AG10803 (cell line): Measurements from ENCODE around the gene PCLO.

Experiments
- DNase-seq: peaks from one replicate; pipeline ENCODE4 v3.0.0; 2010; ENCODE audit warnings: low read depth
- H3K4me3 ChIP-seq: 2 replicates; pipeline ENCODE4 v1.5.1; 2011; ENCODE audit warnings: mild to moderate bottlenecking, low read length, control low read depth
- TF ChIP-seq, protein P1 (sequence below): conservative IDR thresholded peaks from 2 replicates; pipeline ENCODE4 v1.5.1; 2011; ENCODE audit warnings: mild to moderate bottlenecking, low read length, control low read depth, inconsistent platforms

PCLO gene

GRCh38 chr7:83141927-83142326 lies 20.8 kb downstream of the PCLO start:
- TF ChIP-seq, protein P1, sequence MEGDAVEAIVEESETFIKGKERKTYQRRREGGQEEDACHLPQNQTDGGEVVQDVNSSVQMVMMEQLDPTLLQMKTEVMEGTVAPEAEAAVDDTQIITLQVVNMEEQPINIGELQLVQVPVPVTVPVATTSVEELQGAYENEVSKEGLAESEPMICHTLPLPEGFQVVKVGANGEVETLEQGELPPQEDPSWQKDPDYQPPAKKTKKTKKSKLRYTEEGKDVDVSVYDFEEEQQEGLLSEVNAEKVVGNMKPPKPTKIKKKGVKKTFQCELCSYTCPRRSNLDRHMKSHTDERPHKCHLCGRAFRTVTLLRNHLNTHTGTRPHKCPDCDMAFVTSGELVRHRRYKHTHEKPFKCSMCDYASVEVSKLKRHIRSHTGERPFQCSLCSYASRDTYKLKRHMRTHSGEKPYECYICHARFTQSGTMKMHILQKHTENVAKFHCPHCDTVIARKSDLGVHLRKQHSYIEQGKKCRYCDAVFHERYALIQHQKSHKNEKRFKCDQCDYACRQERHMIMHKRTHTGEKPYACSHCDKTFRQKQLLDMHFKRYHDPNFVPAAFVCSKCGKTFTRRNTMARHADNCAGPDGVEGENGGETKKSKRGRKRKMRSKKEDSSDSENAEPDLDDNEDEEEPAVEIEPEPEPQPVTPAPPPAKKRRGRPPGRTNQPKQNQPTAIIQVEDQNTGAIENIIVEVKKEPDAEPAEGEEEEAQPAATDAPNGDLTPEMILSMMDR, result no peak
- H3K4me3 ChIP-seq, result no peak overlapping the region
- DNase-seq, result no peak

GRCh38 chr7:83130623-83131545 lies 31.8 kb downstream of the PCLO start:
- no peak for DNase-seq
- H3K4me3 ChIP-seq, result no peak overlapping the region
- TF ChIP-seq, protein P1, result no peak

GRCh38 chr7:83130191-83130590 lies 32.5 kb downstream of the PCLO start:
- no peak for DNase-seq
- H3K4me3 ChIP-seq, result no peak overlapping the region
- TF ChIP-seq, protein P1, result no peak

DNA sequence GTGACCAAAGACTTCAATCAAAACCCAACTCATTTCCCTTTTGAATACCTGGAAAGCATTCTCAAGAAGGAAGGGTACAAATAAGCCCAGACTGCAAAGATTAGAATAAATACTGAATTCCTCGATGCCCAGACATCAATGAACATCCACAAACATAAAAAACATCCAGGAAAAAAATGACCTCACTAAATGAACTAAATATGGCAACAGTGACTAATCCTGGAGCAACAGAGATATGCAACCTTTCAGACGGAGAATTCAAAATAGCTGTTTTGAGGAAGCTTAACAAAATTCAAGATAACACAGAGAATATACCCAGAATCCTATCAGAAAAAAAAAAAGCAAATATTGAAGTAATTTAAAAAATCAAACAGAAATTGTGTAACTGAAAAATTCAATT lies 43.2 kb downstream of the PCLO start:
- DNase-seq, result no peak
- TF ChIP-seq, protein P1, result no peak
- no peak overlapping the region for H3K4me3 ChIP-seq

DNA sequence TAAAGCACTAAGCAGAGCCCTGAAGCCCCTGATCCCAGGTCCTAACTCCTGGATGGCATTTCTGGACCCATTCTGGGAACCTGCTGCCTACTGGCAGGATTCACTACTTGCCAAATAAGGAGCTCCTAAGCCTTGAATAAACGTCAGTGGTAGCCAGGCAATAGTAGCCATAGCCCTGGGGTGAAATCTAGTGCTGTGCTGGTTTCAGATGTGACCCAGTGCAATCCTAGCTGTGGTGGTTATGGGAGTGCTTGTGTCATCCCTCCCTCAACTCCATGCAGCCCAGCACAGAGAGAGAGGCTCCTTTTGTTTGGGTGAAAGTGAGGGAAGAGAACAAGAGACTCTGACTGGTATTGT lies 43.7 kb downstream of the PCLO start:
- TF ChIP-seq, protein P1, result no peak
- DNase-seq, result no peak
- no peak overlapping the region for H3K4me3 ChIP-seq

- no peak overlapping the region for H3K4me3 ChIP-seq
- TF ChIP-seq, protein P1, result no peak
- no peak for DNase-seq
Observed at GRCh38 chr7:83118347-83119025, 44.2 kb downstream of the PCLO start.

- H3K4me3 ChIP-seq, result no peak overlapping the region
- TF ChIP-seq, protein P1, result no peak
- DNase-seq, result no peak
Observed at GRCh38 chr7:83117466-83117865, 45.2 kb downstream of the PCLO start.
